NCI-H187 treated with DMSO at 0.1 percent for 48 hours (cell line): ENCODE results near the gene TMEM72.

ENCODE experiments used
- DNase-seq: peaks from one replicate; lab custom pipeline; 2025; lab: John Stamatoyannopoulos, UW

The TMEM72 gene

DNA sequence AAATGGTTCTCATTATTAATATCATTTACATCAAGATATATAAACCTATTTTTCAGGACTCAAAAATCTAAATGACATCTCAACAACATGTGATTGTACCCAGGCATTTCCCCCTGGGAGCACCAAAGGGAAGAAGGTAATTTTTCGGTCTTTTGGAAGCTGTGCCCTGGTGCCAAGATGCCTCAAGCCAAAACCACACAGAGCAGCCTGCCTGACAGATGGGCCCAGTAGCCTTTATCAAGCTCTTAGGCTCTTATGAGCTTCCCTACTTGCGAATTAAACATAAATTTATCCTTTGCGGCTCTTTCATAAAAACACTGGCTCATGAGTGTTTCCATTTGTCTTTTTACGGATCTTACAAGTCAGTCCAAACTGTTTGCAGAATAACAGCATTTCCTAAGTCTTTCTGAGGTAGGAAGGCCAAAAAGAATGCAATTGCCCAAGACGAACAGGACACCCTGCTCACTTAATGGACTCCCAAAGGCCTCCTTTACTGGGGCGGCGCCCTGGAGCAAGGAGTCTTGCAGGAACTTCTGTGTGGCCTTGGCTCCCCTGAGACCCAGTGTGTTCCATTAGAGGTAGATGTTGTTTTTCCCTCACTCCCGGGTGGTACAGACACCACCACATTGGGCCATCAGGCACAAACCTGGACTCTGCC, 44.4 kb downstream of the TMEM72 start:
- no peak for DNase-seq

DNA sequence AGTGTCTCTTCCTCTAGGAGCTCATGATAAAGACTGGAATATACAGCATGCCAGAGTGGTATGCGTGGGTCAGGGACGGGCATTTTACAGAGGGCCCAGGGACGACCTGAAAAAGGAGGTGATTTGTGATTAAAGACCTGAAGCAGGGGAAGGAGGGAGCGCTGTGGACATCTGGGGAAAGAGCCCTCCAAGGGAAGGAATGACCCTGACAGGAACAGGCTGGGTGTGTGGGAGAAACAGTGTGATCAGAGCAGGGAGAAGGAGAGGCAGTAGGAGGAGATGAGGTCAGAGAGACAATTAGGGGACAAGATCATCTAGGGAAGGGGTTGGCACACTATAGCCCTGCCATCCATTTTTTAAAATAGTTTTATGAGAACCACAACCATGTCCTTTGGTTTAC, 45.1 kb downstream of the TMEM72 start:
- DNase-seq, result no peak

GRCh38 chr10:44956717-44957706, 45.9 kb downstream of the TMEM72 start:
- no peak for DNase-seq

GRCh38 chr10:44958196-44958897, 47.2 kb downstream of the TMEM72 start:
- DNase-seq, result no peak

- no peak for DNase-seq
Measured at GRCh38 chr10:44958898-44959246, 47.7 kb downstream of the TMEM72 start.

DNA sequence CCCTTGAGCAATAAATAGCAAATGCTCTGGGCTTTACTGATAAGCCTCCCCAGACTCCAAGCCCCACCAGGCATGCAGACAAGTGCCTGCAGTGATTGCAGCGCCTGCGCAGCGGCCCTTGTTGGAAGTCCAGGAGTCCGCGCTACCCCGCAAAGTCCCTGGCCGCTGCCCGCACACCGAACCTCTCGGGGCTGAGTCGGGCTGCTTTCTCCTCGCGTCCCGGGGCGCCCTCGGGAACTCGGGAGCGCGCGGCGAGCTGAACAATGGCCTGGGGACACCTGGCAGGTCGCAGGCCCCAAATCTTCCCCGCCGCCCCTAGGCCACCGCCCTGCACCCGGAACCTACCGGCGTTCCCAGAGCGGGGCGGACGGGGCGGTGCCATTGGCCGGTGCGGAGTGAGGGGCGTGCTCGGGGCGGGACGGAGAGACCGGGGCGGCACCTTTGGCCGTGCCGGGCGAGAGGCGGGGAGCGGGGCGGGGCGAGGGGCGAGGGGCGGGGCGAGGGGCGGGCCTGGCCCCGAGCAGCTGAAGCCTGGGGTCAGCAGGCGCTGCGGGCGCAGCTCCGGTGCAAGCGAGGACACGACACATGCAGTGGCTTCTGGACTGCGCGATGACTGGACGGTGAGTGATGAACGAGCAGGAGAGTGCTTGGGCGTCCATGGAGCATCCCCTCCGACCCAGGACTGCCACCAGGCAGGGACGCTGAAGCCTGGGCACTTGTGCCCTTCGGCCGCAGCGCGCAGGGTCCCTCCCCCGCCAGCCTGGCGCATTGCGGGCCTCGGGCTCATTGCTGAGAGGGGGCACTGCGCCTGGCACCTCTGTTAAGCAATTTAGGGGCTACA, 48.3 kb downstream of the TMEM72 start, which contains the start of gene RASSF4:
TSS of gene RASSF4 (plus strand) at position 556 of the 841 bp plus-strand sequence. CDS start 10,401 bp downstream, outside the sequence.
- DNase-seq, result no peak

DNA sequence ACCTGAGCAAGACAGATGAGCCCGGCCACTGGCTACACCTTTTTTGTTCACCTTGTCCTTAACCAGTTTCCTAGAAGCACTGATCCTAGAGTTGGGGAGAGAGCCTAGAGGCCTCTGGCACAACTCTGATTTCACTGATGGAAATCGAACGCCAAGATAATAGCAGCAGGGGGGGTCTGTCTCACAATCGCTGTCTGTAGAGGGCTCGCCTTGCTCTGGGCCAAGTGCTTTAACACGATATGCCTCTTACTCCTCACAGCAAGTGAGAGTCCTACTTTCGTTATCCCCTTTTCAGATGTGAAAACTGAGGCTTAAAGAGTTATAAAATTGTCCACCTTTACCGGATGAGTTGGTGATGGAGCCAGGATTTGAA, 48.9 kb downstream of the TMEM72 start:
- no peak for DNase-seq

DNA sequence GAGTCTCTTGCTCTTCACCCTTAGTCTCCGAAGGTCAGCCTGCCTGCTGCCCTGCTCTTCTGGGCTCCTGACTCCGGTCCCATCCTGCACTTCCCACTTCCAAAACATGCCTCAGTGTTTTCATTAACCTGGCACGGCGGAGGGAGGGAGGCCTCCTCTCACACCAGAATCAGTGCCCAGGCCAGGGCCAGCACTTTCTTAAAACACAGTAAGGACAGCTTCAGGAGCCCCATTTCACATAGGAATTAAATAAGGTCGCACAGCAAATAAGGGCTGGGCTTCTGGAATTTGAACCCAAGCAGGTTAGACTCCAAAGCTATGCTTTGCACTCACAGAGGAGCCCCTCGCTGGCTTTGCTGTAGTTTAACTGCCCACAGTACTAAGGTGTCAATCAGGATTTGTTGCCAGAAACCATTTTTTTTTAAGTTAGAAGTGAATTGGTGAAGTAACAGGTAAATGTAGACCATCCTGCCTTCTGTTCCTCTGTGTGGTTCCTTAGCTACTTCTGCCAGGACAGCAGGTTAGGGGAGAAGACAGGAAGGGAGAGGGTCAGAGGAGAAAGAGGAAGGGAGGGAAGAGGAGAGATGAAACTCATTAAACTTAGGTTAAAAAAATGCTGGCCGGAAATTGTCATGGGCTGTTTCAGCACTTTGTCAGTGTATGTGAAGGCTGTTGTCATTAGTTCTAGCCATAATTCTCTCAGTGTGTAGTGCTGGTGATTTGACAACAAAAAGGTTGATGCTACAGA, 49.5 kb downstream of the TMEM72 start:
- no peak for DNase-seq

GRCh38 chr10:44961230-44961571, 50.1 kb downstream of the TMEM72 start:
- DNase-seq, result no peak

DNA sequence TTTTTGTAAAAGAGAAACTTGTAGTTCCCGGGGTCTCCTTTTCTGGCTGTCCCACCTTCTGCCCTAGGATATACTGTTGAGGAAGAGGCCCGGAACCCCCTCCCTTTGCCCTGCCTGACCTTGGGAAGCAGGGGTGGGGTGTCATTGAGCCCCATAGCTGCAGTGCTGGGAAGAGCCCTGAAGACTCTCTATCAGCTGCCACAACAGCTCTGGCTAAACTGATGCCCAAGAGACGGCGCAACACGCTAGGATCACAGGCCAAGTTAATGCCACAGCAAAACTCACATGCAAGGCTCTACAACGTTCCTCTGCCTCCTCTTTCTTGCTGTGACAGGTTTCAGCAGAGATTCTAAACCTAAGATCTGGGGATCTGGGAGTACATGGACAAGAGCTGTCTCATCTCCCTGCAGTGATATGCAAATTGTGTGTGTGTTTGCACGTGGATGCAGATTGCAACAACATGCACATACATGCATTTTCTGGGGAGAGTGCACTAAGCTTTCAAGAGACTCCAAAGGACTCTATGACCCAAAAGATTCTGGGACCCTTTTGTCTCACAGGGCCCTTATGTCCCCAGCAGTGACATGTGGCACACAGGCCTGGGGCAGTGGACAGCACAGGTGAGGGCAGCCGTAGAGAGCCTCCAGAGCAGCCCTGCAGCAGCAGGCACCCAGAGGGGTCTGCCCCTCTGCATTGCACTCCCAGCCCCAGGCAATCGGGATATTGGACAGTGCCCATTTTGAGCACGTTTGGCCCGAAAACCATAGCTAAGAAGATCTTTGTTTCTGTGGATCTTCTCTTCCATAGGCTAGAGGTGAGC, 51.0 kb downstream of the TMEM72 start:
- DNase-seq, result no peak

DNA sequence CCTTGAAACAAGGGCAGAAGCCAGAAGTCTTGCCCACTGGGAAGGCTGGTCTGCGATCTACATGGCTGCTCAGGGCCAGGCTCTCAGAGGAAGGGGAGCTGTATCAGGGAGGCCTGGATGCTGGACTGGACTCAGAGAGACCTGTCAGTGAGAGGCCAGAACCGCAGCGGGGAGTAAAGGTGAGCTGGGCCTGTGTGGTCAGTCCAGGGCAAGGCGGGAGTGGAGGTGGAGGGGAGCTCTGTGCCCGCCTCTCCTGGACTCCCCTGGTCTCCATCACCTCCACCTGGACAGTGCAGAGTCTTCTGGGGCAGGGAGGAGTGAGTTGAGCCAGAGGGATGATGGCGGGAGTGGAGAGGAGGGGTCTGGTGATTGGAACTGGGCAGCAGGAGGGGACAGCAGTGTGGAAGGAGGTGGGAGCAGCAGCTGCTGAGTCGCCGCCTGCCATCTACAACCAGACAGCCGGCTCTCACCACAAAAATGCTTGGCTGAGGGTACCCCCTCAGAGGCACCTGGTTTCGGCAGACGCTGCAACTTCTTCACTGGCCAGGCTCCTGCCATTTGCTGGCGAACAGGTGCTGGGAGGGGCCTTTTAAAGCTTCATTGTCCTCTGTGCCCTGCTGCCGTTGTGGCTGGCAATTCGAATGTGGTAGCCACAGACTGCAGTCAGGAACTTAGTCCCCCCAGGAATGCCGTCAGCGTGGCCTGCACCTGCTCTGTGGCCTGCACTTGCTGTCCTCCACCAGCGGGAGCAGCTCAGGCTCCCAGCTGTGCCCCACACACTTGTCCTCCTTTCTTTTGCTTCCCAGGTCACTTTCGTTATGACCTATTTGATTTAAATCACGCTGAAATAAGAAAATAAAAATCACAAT, 52.0 kb downstream of the TMEM72 start:
- peak; percentile 62 for DNase-seq

DNA sequence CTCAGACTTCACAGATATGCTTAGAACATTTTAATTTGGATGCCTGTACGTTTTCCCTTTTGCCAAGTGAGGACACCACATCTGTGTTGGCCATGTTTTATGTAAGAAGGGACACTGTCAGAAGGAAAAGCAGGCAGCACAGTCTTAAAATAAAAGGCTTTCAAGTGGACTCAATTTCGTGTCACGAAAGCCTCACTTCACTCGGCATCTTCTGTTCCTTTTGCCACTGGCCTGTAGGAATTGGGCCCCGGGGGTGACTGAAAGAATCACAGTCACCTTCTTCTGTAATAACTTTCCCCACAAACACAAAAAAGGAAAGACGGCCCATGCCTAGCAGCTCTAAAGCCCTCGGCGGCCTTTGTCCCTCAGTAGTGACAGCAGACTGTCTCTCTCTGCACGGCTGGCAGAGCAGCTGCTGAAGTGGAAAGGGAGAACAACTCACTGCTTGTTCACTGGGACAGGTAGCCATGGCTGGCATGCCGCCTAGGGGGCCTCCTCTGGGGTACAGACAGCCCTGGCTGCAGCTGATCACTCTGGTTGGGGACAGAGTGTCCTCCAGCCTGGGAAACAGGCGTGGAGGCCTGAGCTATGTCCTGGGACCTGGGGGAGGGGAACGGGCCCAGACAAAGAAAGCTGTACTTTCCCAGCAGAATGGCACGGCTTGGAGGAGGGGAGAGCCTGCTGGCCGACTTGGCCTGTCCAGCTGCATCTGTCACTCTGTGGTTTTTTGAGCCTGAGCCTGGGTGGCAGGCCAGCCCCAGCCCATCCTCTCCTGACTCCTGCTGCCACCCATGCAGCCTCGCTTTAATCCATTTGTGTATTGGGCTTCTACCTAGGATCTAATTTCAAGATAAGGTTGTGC, 52.9 kb downstream of the TMEM72 start:
- no peak for DNase-seq

GRCh38 chr10:44965104-44965503, 54.0 kb downstream of the TMEM72 start:
- no peak for DNase-seq

- DNase-seq, result no peak
Measured at GRCh38 chr10:44965651-44966097, 54.5 kb downstream of the TMEM72 start.

DNA sequence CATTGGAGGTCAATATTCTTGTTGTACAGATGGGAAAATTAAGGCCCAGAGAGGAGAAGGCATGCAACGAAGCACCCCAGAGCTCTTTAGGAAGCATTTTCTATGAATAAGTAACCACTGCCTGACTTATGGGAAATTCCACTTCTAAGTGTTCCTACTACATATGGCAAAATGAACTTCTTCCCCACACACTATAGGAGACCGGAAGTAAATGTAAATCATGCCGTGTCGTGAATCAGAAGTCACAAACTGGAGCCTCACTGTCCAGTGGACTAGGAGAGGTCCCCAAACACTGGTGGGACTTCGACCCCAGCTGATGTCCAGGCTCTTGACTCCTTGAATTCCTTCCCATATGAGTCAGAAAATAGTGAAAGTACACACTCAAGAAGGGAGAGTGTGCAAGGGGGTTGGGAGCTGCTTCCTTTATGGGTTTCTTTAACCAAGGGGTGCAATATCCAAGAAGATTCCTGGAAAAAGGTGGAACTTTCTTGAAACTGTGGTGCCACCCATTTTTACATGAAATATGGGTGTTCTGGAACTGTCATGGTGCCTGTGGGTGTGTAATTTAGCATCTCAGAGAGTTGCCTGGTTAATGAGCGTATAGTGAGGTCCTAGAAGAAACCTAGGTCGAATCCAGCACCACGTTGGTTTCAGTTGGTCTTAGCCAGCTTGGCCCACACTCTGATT, 55.1 kb downstream of the TMEM72 start:
- DNase-seq, result no peak

GRCh38 chr10:44966816-44967509, 55.8 kb downstream of the TMEM72 start:
- no peak for DNase-seq

DNA sequence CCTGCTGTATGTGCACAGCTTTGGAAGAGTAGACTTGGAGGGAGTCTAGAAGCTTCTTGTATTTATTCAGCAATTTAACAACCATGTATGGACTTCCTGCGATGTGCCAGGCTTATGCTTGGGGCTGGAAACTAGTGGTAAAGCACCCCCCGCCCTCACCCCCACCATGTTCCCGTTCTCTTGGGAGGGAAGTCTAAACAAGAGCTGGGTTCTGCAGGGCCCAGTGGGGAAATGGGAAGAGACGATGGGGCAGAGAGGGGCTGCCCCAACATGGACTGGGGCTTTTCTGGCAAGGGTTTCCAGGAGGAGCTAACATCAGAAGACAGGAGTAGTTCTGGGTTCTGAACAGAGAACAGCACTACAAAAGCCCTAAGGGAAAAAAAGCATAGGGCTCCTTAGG, 56.5 kb downstream of the TMEM72 start:
- DNase-seq, result no peak
